Measurements from ENCODE around the gene SAMD4B. TPM values are rescaled to one million over a fixed set of nuclear protein-coding genes. Genes with fewer than 3 reads are reported as not detected.

The SAMD4B gene
- total and polyA plus RNA-seq, 2 of the 8 experiments (the other 6 are each of a cell fraction or from before 2014, with no cell fraction given), result 137 to 158 TPM

- Histone ChIP-seq H3K23me2 (ENCODE audit: low read depth, low read length) (peaks cover 12% of the 10 kb centered on the region; the same call in 1 of the 2 replicates), H2AFZ (ENCODE audit: low read length) (no peak overlapping the region), H3K4me2 (ENCODE audit: insufficient read depth in 1 of 2, low read depth in 2 of 2, low read length in 2 of 2) (peak overlapping the region; percentile 57 to 87), H3K56ac (replicated peaks; ENCODE audit: insufficient read length, low read depth, low read length) (no peak overlapping the region), H3K18ac (ENCODE audit: extremely low read depth, low read length) (no peak overlapping the region), H4K8ac (ENCODE audit: extremely low read depth, insufficient read depth, low read length) (0 out of 2 replicates have a peak overlapping the region, but pooled peaks have one; percentile 88), H3K27ac (ENCODE audit: low read depth, low read length) (no peak overlapping the region), H2BK120ac (replicated peaks; ENCODE audit: low read depth, low read length) (no peak overlapping the region), H3K4me1 (replicated peaks in 1 of 4; ENCODE audit: control insufficient read depth in 3 of 4, insufficient read depth in 4 of 4, low read length in 3 of 4) (peaks cover 1 to 12% (median 10%) of the 10 kb centered on the region in 4 experiments; a peak in 6 of 7 replicates), H3K27me3 (replicated peaks in 1 of 4; ENCODE audit: control insufficient read depth in 3 of 4, extremely low read depth in 1 of 4, insufficient read depth in 3 of 4, low read length in 3 of 4) (peaks cover 0 to 29% (median 9%) of the 10 kb centered on the region in 4 experiments; a peak in 4 of 7 replicates), H4K5ac (ENCODE audit: insufficient read length, low read depth, low read length) (no peak overlapping the region), H3K79me1 (ENCODE audit: low read depth, low read length) (no peaks in the 10 kb centered on the region), H2BK12ac (ENCODE audit: low read depth, low read length) (peak overlapping the region; percentile 4; the same call in 1 of the 2 replicates), H2AK5ac (ENCODE audit: low read depth, low read length) (no peak overlapping the region), H3K9ac (replicated peaks in 1 of 4; ENCODE audit: extremely low read depth in 1 of 4, low read depth in 3 of 4, low read length in 3 of 4) (no peak overlapping the region), H4K91ac (replicated peaks; ENCODE audit: insufficient read length, low read length) (no peak overlapping the region), H3K9me3 (ENCODE audit: insufficient read depth in 2 of 2, low read depth in 1 of 2, low read length in 1 of 2) (no peaks in the 10 kb centered on the region), H2BK5ac (ENCODE audit: low read depth, low read length) (0 out of 2 replicates have a peak overlapping the region, but pooled peaks have one; percentile 28), H3K36me3 (ENCODE audit: control insufficient read depth in 2 of 4, insufficient read depth in 4 of 4, low read length in 3 of 4) (peaks cover 0 to under 1% (median 0%) of the 10 kb centered on the region in 4 experiments; a peak in 2 of 8 replicates), H3K79me2 (ENCODE audit: control insufficient read depth in 1 of 2, insufficient read depth in 2 of 2, low read length in 2 of 2) (no peaks in the 10 kb centered on the region), H3K4ac (replicated peaks; ENCODE audit: insufficient read length, low read depth, low read length) (no peak overlapping the region), H2BK20ac (ENCODE audit: low read length) (no peak overlapping the region), H4K20me1 (replicated peaks in 1 of 2; ENCODE audit: control insufficient read depth in 1 of 2, insufficient read depth in 2 of 2, low read length in 2 of 2) (no peaks in the 10 kb centered on the region), H2BK15ac (ENCODE audit: low read length) (no peak overlapping the region), H3K14ac (ENCODE audit: insufficient read length) (no peak overlapping the region), H3K23ac (ENCODE audit: insufficient read length) (no peak overlapping the region), H3K4me3 (ENCODE audit: extremely low read depth in 1 of 4, insufficient read depth in 2 of 4, low read depth in 3 of 4, low read length in 4 of 4) (peak overlapping the region; percentile 40 to 75 (median 64))
- TF ChIP-seq SP1 (IDR thresholded peaks at IDR 0.05; ENCODE audit: low read depth, low read length), result peak; percentile 45; the same call in 1 of the 2 replicates
- TF ChIP-seq PHF8 (conservative IDR thresholded peaks at IDR 0.05; ENCODE audit: low read depth, low read length), result no peak
- TF ChIP-seq CTBP2 (IDR thresholded peaks at IDR 0.05; ENCODE audit: borderline replicate concordance, insufficient read depth, insufficient read length, low read length), result no peak
- no peak for TF ChIP-seq NANOG (IDR thresholded peaks at IDR 0.05; ENCODE audit: insufficient read depth, low read depth, low read length, poor library complexity, severe bottlenecking)
- DNase-seq (ENCODE audit: low read depth in 1 of 2, low spot score in 2 of 2) (peak; percentile 70 to 85), FAIRE-seq (peak; percentile 92)
- POLR2A ChIA-PET (ENCODE audit: partially characterized antibody), result no interaction called here
- CTCF ChIA-PET (ENCODE audit: partially characterized antibody), result interaction anchor here (0.6 to 2.2 kb wide), 4 partner anchors 12 to 40 kb away, joined by 3 to 7 read pairs (median 4); partner anchors contain the start of gene IFNL1
- 39% methylated on average over 18 of the region's 18 CpGs; no CpG with 5 or more reads in 1 of the 2 experiments for WGBS, 2 experiments (ENCODE audit: extremely low coverage in 1 of 2, insufficient coverage in 1 of 2, insufficient read length in 1 of 2, insufficient replicate concordance in 2 of 2, low coverage in 1 of 2, low lambda C conversion rate in 2 of 2, missing lambda C conversion rate in 1 of 2)
Measured at GRCh38 chr19:39308531-39309304, 33.5 kb upstream of the SAMD4B start.

Data from H1 (cell line).